Measurements from ENCODE around the gene PIGL.

The PIGL gene

DNA sequence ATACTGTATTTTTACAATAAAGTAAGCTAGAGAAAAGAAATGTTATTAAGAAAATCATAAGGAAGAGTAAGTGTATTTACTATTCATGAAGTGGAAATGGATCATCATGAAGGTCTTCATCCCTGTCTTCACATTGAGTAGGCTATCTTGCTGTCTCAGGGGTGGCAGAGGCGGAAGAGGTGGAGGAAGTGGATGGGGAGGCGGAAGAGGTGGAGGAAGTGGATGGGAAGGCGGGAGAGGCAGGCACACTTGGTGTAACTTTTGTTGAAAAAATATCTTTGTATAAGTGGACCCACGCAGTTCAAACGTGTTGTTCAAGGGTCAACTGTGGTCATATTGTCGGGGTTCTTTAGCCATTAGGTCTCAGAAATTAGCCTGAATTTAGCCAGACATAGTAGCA lies 50.2 kb downstream of the PIGL start:
- FAIRE-seq (no peak), DNase-seq (ENCODE audit: insufficient read length) (no peak)
- TF ChIP-seq POLR2AphosphoS5 (IDR thresholded peaks at IDR 0.05; ENCODE audit: low read depth, low read length) (no peak), POLR2A (IDR thresholded peaks at IDR 0.05; ENCODE audit: low read depth, low read length) (no peak), TAF1 (IDR thresholded peaks at IDR 0.05; ENCODE audit: borderline replicate concordance, low read depth, low read length) (no peak)

DNA sequence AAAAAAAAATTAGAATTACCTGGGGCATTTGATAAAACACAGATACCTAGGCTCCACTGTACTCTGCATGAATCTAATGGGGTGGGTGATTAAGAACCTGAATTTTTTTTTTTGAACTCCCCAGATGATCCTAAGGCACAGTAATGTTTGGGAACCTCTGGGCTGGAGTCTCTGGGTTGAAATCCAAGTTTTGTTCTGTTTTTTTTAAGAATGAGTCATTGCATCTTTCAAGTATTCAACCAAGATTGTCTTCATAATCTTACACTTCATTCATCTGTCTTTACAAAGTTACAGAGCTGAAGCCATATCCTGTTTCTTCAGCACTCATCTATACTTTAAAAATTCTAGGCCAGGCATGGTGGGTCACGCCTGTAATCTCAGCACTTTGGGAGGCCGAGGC lies 52.6 kb downstream of the PIGL start:
- DNase-seq (ENCODE audit: insufficient read length) (no peak), FAIRE-seq (no peak)
- TF ChIP-seq POLR2AphosphoS5 (IDR thresholded peaks at IDR 0.05; ENCODE audit: low read depth, low read length) (no peak), TAF1 (IDR thresholded peaks at IDR 0.05; ENCODE audit: borderline replicate concordance, low read depth, low read length) (no peak), POLR2A (IDR thresholded peaks at IDR 0.05; ENCODE audit: low read depth, low read length) (no peak)

DNA sequence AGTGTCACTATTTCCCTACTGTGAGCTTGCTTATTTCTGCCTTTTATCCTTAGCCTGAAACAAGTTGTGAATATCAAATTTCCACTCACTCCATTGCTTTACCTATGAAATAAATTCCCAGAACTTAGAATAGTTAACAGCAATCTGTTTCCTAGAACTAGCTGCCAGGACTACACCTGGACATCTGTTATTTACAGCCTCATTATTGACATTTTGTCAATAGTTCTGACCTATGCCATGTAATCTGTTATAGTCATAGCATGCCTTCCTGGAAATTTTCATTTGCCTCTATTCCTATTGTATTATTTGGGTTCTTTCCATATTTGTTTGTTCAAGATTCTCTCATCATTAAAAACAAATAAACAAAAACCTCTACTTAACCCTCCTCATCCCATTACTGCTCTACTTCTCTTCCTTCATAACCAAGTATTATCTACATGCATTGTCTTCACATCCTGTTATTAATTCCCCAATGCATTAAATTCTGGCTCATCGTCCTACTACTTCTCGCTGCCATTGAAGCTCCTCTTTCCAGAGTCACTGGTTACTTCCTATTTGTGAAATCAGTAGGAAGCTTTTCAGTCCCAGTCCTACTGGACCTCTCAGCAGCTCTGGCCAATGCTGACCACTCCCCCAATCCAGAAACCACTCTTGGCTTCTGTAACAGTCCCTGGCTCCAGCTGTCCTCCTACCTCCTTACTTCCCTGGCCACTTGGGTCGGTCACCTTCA lies 55.3 kb downstream of the PIGL start:
- FAIRE-seq (no peak), DNase-seq (ENCODE audit: insufficient read length) (no peak)
- no peak for TF ChIP-seq POLR2AphosphoS5 (IDR thresholded peaks at IDR 0.05; ENCODE audit: low read depth, low read length)

DNA sequence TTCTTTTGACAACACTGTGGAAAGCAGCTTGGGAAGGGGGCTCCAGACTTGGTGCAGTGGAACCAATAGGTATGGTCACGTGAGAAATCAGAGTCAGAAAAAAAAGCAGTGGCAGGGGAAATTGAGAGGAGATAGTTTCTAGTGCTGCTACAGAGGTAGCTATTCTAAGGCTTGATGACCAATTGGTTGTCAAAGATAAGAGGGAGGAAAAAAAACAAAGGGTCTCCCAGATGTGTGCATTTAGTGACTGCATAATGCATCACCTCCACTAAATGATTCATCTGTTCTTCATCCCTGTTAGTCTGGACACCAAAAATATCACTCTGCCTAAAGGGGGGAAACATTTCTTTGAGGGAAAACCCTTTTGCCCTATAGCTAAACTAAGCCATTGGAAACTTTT lies 56.5 kb downstream of the PIGL start:
- no peak for TF ChIP-seq POLR2AphosphoS5 (IDR thresholded peaks at IDR 0.05; ENCODE audit: low read depth, low read length)
- TF ChIP-seq TAF1 (IDR thresholded peaks at IDR 0.05; ENCODE audit: borderline replicate concordance, low read depth, low read length) = no peak
- no peak for TF ChIP-seq POLR2A (IDR thresholded peaks at IDR 0.05; ENCODE audit: low read depth, low read length)
- DNase-seq (ENCODE audit: insufficient read length) (no peak), FAIRE-seq (no peak)

DNA sequence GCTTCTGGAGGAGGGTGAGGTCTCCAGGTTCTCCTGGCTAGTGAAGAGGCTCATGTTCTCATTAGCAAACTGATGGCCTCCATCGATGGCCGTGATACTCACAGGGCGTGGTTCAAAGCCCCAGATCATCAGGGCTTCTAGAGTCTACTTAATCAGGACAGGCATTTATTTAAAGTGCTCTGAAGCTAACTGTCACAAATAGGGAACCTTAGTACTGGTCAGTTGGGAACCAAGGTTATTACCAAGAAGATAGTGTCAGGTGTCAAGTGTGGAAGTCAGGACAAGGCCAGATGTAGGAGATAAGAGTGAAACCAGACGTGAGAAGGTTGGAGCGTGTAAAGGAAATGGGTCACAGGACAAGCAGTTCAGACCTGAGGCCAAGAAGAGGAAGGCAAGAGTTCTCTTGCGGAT lies 56.9 kb downstream of the PIGL start:
- no peak for TF ChIP-seq TAF1 (IDR thresholded peaks at IDR 0.05; ENCODE audit: borderline replicate concordance, low read depth, low read length)
- no peak for TF ChIP-seq POLR2A (IDR thresholded peaks at IDR 0.05; ENCODE audit: low read depth, low read length)
- TF ChIP-seq POLR2AphosphoS5 (IDR thresholded peaks at IDR 0.05; ENCODE audit: low read depth, low read length) = no peak
- FAIRE-seq (peak; percentile 27), DNase-seq (ENCODE audit: insufficient read length) (no peak)

DNA sequence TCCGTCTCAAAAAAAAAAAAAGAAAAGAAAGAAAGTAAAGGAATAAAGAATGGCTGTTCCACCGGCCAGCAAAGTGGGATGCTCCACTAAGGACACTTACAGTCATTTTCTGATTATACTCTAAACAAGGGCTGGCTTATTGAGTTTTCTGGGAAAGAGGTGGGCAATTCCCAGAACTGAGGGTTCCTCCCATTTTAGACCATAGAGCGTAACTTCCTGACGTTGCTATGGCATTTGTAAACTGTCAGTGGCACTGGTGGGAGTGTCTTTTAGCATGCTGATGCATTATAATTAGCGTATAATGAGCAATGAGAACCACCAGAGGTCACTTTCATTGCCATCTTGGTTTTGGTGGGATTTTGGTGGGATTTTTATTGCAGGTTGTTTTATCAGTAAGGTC lies 58.0 kb downstream of the PIGL start:
- FAIRE-seq (no peak), DNase-seq (ENCODE audit: insufficient read length) (no peak)
- TF ChIP-seq TAF1 (IDR thresholded peaks at IDR 0.05; ENCODE audit: borderline replicate concordance, low read depth, low read length) (no peak), POLR2A (IDR thresholded peaks at IDR 0.05; ENCODE audit: low read depth, low read length) (no peak), POLR2AphosphoS5 (IDR thresholded peaks at IDR 0.05; ENCODE audit: low read depth, low read length) (no peak)

DNA sequence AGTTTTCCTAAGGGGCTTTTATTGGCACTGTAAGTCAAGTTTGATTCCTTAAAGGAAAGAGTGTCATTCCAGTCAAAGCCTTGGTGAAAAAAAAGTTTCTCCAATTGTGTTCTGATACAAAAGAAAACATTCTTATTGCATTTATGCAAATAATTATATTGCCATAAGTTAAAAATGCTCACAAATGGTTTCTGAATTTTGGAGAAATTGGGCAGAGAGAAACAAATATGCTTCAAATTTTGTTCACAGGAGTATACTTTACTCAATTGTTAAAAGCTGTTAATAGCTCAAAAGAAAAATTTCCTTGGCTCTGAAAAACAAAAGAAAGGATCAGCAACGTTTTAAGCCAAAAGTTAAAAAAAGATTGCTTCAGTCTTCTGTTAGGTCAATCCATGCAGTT lies 60.2 kb downstream of the PIGL start:
- TF ChIP-seq POLR2AphosphoS5 (IDR thresholded peaks at IDR 0.05; ENCODE audit: low read depth, low read length) = no peak
- no peak for TF ChIP-seq POLR2A (IDR thresholded peaks at IDR 0.05; ENCODE audit: low read depth, low read length)
- TF ChIP-seq TAF1 (IDR thresholded peaks at IDR 0.05; ENCODE audit: borderline replicate concordance, low read depth, low read length) = no peak
- FAIRE-seq = no peak
- DNase-seq (ENCODE audit: insufficient read length) = no peak

DNA sequence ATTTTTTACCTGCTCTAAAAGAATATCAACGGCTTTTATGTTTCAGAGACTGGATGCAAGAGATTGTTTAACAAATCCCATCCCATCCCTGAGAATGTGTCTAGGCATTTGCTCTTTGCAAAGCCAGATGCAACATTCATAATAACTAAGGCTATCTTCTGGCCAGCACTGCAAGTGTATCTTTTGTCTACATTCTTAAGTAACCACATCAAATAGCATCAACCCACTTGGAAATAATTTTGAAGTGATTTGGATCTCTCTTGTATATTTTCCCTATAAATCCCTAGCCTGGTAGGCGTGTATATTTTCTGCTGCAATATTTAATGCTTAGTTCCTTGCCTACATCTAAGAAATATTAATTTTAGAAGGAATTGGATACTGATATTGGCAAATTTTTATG lies 64.3 kb downstream of the PIGL start:
- FAIRE-seq = no peak

DNA sequence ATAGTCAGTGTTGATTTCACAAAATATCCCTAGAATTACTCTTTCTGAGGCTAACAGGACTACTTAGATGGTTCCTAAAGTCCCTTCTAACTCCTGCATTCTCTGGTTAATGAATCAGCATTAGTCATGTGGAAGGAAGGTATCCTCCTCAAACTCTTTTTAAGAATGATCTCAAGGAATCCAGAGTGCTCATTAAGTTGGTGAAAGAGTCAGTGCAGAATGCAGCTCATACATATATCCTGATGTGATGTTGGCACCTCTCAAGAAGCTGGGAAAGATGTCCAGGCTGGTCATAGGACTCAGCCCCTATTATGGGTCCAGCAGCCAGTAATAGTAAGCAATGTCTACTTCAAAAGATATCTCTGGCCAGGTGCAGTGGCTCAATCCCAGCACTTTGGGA lies 65.5 kb downstream of the PIGL start:
- FAIRE-seq (no peak), DNase-seq (ENCODE audit: insufficient read length) (no peak)

More for the DNA sequence above, 64.3 kb downstream of the PIGL start:
- no peak for TF ChIP-seq POLR2A (IDR thresholded peaks at IDR 0.05; ENCODE audit: low read depth, low read length)
- TF ChIP-seq TAF1 (IDR thresholded peaks at IDR 0.05; ENCODE audit: borderline replicate concordance, low read depth, low read length) = no peak
- DNase-seq (ENCODE audit: insufficient read length) = no peak

DNA sequence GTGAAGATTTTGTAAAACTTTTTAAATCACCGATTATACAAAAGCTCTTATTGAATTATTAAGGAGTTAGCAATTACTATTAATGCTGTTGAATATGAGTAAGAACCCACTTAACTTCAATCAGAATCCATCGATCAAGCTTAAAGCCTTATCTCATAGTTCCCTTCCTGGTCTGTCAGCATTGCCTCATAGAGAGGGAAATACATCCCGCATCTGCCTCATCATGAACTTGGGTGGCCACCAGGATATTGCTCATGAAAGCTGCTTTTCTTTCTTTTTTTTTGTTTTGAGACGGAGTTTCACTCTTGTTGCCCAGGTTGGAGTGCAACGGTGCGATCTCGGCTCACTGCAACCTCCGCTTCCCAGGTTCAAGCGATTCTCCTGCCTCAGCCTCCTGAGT lies 66.7 kb downstream of the PIGL start:
- TF ChIP-seq POLR2A (IDR thresholded peaks at IDR 0.05; ENCODE audit: low read depth, low read length) = no peak
- no peak for TF ChIP-seq POLR2AphosphoS5 (IDR thresholded peaks at IDR 0.05; ENCODE audit: low read depth, low read length)
- no peak for TF ChIP-seq TAF1 (IDR thresholded peaks at IDR 0.05; ENCODE audit: borderline replicate concordance, low read depth, low read length)
- FAIRE-seq (no peak), DNase-seq (ENCODE audit: insufficient read length) (no peak)

More for the DNA sequence above, 65.5 kb downstream of the PIGL start:
- no peak for TF ChIP-seq TAF1 (IDR thresholded peaks at IDR 0.05; ENCODE audit: borderline replicate concordance, low read depth, low read length)
- TF ChIP-seq POLR2AphosphoS5 (IDR thresholded peaks at IDR 0.05; ENCODE audit: low read depth, low read length) = no peak
- TF ChIP-seq POLR2A (IDR thresholded peaks at IDR 0.05; ENCODE audit: low read depth, low read length) = no peak

DNA sequence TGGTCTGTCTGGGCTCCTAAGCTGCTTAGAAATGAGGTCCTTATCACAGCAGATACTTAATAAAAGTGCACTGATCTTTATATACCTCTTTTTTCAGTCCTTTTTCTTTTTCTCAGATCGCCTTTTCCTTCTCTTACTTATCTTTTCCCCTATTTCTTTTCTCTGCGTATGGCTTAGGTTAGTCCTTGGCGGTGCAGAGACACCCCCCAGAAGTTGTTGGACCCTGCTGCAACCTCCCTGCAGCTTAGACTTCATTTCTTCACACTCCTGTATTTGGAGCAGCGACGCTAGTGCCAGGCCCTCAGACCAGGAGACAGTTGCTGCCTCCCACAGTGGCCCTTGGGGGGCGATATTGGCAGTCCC lies 68.6 kb downstream of the PIGL start:
- DNase-seq (ENCODE audit: insufficient read length) (no peak), FAIRE-seq (no peak)
- TF ChIP-seq POLR2AphosphoS5 (IDR thresholded peaks at IDR 0.05; ENCODE audit: low read depth, low read length) (no peak), TAF1 (IDR thresholded peaks at IDR 0.05; ENCODE audit: borderline replicate concordance, low read depth, low read length) (no peak), POLR2A (IDR thresholded peaks at IDR 0.05; ENCODE audit: low read depth, low read length) (no peak)

DNA sequence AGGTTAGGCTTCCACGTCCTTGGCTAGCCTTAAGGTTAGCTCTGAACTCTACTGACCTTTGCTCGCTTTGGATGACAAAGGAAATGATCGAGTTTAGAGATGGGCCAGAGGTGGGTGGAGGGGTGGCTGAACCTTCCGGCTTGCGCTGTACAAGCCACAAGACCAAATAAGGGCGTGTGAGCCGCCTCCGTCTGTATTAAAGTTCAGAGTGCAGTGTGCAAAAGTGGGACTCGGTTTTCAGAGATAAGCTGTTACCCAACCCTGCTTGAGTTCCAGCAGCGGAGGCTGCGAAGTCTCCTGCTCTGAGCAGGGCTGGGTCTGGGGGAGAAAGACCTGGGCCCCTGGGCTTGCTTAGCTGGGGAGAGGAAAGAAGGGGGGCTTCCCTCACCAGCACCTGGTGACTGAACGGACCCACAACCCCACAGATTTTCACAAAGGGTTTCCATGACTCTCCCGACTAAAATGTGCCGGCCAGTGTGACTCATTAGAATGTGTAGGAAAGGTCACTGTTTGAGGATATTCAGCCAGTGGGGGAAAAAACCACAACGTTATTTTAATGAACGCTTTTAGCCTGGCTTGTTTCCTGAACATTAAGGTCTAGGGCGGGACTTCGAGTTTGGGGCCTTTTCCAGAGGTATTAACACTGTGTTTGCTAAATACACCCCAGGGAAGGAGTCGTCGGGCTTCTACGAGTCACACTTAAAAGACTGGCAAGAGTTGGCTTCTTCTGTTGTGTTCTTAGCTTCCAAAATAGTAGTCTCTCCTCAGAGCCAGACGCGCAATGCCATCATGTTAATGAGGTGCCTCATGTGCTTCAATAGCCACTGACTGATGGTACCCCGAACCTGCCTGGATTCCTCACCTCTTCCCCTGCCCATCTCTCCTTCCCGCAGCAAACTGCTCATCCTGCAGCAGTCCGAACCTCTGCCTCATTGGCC lies 69.3 kb downstream of the PIGL start:
- DNase-seq (ENCODE audit: insufficient read length) (peak; percentile 77), FAIRE-seq (peak; percentile 99)
- TF ChIP-seq POLR2A (IDR thresholded peaks at IDR 0.05; ENCODE audit: low read depth, low read length) (peak; percentile 89), TAF1 (IDR thresholded peaks at IDR 0.05; ENCODE audit: borderline replicate concordance, low read depth, low read length) (peak; percentile 75; the same call in 1 of the 2 replicates), POLR2AphosphoS5 (IDR thresholded peaks at IDR 0.05; ENCODE audit: low read depth, low read length) (peak; percentile 95)
